Amniotic stem cell (primary cell): ENCODE results near the gene NRDC.
"Not testable (repeated sequence)": the region's sequence is repeated elsewhere in the genome, so short reads cannot be mapped to it uniquely, and the experiment has no call there.

Experiments
- DNase-seq: peaks from one replicate; lab custom pipeline; 2025; lab: John Stamatoyannopoulos, UW

The NRDC gene

GRCh38 chr1:51843948-51844347 lies 34.6 kb downstream of the NRDC start:
- no peak for DNase-seq

GRCh38 chr1:51842261-51842660 lies 36.3 kb downstream of the NRDC start:
- no peak for DNase-seq

DNA sequence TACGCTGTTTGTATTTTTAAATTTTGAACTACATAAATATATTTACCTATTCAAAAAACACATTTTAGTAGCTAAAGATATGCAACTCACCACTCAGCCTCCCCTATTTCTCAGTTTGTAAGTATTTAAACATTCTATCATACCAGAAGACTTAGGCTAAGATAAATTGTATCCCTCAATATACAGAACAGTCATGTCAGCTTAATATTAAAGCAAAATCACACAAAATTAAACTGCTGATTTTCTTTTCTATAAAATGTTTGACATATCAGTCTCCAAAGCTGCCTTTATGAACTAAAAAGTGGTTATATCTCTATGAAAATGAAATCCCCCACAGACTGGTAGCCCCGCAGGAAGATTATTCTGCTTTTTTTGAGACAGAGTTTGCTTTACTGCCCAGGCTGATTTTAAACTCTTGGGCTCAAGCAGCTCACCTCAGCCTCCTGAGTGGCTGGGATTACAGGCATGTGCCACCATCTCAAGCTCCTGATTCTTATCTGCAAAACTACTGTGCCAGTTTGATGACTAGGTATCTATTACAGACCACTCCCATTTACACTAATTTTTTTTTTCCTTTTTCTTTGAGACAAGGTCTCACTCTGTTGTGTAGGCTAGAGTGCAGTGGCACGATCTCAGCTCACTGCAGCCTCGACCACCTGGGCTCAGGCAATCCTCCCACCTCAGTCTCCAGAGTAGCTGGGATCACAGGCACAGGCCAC lies 37.6 kb downstream of the NRDC start:
- DNase-seq = no peak

DNA sequence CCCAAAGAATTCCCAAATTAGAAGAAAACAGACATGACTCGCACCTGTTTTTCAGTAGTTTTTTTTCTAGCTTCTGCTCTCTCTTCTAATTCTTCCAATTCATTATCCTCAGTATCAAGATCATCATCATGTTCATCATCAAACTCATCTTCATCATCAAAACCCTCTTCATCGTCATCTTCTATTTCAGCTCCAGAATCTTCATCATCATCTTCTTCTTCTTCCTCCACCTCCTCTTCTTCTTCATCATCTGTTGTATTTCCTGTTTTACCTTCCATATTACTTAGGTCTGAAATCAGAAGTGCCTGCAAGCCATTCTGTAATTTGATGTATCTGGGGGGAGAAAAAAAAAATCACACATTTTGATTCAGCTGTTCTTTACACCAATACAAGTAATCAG lies 38.3 kb downstream of the NRDC start:
- no peak for DNase-seq

DNA sequence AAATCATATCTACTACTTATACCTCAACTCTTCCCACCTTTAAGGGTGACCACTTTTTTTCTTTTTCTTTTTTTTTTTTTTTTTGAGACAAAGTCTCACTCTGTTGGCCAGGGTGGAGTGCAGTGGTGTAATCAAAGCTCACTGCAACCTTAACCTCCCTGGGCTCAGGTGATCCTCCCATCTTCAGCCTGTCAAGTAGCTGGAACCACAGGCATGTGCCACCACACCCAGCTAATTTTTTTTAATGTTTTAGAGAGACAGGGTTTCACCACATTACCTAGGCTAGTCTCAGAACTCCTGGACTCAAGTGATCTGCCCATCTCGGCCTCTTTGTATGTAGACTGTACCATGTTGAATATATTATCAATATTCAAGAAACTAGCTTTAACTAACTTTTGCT lies 39.4 kb downstream of the NRDC start:
- DNase-seq = no peak

DNA sequence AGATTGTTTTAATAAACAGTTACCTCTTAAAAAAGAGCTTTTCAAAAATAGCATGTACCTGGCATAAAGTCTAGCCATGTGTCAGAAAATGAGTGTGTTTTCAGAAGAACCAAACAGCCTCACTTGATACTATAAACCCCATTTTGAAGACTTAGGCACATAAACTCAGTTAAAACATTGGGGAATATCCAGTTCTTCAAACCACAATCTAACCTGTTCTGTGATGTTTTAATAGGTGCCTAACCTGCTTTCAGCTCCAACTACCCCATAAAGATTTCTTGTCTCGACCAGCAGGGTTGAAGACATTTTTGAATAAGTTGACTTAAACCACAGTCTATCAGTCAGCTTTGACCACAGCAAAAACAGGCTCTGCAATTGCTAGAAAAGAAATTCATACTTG lies 41.3 kb downstream of the NRDC start:
- DNase-seq = no peak

- no peak for DNase-seq
Measured at GRCh38 chr1:51833700-51834099, 44.8 kb downstream of the NRDC start.

- no peak for DNase-seq
Measured at GRCh38 chr1:51829058-51829457, 49.5 kb downstream of the NRDC start.

DNA sequence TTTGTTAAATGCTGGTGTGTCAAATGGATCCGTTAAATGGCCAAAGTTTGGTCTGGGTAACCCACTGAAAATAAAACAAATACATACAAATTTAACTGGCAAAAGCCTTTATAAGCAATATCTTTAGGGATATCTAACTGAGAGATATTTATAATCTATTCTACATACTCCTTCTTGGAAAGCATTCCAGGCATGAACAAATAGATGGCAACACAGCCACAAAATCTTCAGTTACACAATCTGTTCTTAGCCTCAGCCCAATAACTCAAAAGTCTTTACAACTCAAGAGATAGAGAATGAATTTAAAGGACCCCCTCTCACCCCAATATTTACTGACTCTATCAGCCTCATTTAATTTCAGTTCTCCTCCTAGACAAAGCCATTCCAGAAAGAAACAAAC lies 58.7 kb downstream of the NRDC start:
- DNase-seq = no peak

DNA sequence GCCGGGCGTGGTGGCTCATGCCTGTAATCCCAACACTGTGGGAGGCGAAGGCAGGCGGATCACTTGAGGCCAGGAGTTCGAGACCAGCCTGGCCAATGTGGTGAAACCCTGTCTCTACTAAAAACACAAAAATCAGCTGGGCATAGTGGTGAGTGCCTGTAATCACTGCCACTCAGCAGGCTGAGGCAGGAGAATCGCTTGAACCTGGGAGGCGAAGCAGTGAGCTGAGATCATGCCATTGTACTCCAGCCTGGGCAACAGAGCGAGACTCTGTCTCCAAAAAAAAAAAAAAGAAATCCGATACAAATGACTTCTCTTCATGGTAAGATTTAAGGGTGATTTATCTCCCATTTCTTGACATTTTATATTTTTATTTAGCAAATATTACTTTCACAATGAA lies 59.5 kb downstream of the NRDC start:
- not testable (repeated sequence) for DNase-seq

DNA sequence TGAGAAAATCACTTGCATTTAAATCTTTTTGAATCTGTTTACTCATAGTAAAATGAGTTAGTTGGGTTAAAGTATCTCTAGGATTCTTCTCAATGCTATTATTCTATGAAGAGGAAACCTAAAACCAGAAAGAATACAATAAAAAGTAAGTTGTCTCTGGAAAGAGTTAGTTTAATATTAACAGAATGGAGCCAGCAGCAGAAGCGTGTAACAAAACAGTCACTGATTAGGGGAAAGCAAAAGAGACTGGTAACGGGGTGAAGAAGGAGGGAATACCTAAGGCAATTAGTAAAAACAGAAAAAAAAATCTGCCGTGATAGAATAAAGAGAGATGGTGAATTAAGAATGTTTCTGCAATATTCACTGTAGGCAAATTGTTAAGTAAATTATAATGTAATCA lies 60.0 kb downstream of the NRDC start:
- no peak for DNase-seq

DNA sequence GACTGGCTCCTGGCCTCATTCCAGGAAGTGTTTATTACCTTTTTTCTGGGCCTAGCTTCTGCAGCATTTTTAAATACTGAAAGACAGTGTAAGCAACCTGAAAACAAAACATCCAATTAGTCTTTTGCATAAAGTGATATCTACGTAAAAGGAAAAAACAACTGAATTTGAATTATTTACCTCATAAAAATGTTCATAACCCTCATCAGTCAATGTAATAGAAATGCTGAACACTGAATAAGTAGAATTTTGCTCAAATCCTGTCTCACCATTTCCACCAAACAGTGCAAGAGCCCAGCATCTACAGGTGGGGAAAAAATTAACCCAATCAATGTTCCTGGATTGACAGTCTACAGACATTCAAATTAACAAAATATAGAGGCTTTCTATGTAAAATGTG lies 64.0 kb downstream of the NRDC start:
- no peak for DNase-seq

GRCh38 chr1:51799372-51799771 lies 79.2 kb downstream of the NRDC start:
- no peak for DNase-seq

DNA sequence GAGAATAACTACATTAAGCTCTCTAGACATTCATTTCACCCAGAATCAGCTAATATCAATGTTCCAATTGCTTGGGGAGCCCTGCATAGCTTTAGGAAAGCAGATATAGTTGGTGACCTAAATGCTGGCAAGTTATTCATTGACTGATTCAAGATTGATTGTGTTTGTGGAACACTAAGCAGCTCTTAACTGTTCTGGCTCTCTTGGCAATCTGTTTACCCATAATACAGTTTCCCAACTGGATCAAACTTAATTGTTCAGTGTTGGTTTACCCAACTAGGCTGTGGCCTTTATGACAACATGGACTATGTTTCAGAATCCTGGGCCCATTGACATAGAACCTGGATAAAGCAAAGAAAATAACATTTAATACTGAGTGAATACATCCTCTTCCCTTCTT lies 83.7 kb downstream of the NRDC start:
- DNase-seq = no peak

DNA sequence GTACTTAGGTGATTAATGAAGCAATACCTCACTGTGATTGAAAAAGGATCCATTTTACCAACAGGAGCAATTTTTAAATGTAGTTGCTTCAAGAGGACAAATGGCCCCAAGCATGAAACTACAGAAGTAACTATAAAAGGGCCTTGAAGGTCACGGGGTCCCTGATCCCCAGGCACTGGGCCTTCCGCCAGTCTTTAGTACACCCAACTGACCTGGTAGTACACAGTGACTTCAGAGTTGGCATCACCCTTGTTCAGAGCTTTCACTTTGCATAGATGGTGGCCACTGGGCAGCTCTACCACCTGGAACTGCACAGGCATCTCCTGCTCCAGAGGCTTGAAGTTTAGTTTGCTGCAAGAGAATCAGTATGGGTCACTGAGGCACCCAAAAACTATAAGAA lies 84.3 kb downstream of the NRDC start:
- no peak for DNase-seq

GRCh38 chr1:51792864-51793263 lies 85.7 kb downstream of the NRDC start:
- DNase-seq = no peak

DNA sequence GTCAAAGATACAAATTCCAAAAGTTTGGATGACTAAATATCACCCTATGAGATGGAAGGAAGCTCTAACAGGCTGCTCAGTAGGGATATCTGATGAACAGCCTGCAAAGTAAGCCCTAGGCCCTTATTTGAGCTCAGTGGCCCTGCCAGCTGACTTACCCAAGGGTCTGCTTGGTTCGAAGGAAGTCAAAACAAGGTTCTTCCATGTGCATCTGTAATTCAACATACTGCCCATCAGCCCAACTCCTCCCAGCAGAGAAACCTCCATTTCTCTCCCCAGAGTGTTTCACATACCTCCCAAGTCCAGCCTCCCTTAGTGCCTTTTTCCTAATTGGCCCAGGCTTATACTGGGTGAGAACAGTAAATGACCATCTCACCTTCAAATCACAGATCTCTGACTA lies 86.6 kb downstream of the NRDC start:
- DNase-seq = no peak

DNA sequence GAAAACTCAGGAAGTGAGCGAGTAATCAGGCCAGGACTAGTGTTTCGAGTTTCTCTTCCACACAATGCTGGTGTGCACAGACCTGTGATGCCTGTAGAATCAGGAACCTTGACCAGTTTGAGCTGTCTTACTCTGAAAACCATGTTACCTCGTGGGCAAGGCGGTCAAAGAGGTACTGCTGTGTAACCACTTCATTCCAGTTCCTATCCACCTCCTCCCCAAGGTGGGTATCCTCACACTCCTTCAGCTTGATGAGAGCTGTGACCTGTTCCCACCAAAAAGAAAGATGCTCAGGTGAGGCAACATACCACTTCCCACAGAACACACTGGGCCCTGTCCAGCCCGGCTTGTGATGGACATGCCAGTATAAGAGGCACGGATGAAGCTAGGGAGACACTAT lies 88.1 kb downstream of the NRDC start:
- no peak for DNase-seq

GRCh38 chr1:51789342-51789741 lies 89.2 kb downstream of the NRDC start:
- no peak for DNase-seq

DNA sequence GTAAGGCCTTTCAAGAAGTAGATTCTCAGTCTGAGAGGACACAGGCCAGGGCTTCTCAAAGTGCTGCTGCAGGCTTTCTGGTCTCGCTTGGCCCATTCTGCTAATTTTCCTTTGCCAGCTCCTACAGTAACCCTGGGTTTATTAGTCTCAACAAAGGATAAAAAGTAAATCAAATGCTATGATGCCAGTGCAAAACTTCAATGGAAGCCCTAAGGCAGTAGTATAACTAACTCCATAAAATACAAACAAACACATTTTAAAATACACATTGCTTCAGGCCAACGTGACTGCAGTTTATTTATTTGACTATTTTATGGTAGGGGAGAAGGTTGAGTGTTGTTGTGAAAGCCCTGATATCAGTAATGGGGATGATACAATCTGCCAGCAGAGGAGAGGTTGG lies 89.6 kb downstream of the NRDC start:
- no peak for DNase-seq

DNA sequence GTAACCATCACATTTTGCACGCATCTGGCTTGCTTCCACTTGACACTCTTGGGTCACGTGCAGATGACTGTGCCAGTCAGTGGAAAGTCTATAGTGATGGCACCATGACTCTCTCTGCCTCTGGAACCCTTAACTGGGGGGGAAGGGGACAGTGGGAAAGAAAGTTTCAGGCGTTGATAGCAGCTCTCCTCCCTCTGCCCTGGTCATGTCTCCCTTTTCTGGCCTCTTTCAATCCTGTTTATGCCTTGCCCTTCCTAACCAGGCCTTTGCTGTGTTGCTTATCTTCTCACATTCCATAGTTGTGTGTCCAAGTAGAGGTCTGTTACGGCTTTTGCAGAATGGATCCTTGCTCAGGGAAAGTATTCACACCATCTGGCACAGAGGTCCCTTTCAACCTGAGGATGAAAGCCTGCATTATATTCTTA lies 93.5 kb downstream of the NRDC start:
- no peak for DNase-seq

DNA sequence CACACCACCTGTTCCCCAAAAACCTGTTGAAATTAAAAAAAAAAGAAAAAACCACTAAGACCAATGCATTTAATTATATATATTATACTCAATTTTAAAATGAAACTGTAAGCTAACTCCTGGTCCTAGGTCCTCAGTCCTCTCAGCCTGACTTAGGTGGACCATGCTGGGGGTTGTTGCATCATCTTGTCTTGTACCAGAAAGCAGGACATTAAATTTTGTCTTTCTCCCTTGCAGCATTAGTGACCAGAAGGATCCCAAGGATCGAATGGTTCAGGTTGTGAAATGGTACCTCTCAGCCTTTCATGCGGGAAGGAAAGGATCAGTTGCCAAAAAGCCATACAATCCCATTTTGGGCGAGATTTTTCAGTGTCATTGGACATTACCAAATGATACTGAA lies 97.6 kb downstream of the NRDC start:
- DNase-seq = no peak

GRCh38 chr1:51776408-51776807 lies 102.1 kb downstream of the NRDC start:
- DNase-seq = no peak

DNA sequence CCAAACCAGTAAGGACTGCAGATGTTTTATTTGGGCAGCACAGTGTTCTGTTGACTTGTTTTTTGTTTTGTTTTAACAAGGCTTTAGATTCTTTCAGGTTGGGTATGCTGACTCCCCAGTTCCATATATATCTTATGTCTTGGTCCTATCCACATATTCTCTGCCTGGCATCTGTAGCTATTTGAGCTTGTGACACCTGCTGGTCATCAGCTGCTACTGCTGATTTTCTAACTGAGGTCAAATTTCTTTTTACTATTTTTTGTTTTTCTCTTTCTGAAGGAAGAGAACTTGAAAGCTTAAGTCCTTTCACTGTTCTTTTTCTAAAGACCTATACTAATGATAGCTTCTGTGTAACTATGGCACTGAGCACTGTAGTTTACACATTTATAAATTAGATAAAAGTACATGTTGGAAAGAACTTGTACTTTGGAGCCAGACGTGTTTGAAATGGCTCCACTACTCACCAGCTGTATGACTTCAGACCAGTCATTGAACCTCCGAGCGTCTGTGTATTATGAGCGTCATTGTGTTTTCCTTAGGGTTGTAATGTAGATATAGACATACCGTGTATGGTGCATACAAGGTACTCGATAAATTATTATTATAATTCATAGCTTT lies 109.4 kb downstream of the NRDC start:
- peak; percentile 62 for DNase-seq
